ENCODE data around the gene FRA10AC1.

Gene FRA10AC1

GRCh38 chr10:93622942-93623341, 79.5 kb downstream of the FRA10AC1 start:
- no peak for DNase-seq

DNA sequence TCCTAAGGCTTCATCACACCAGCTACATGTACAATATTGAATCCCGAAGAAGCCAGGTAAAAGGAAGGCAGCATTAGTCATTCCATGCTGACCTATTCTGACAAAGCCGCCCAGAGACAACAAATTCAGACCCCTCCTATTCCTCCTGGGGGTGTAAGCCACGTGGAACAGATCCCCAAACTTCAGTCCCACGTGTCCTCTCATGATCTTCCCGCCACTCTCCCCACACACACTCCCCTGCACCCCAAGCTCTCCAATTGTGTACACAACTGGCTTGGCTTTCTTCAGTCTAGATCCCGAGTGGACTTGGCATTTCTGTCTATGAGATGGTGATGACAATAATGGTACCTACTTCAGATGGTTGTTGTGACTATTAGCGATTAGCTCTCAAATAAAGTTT, 81.5 kb downstream of the FRA10AC1 start:
- DNase-seq = no peak
